ENCODE data around the gene PRPH.
"Not testable (repeated sequence)": the region's sequence is repeated elsewhere in the genome, so short reads cannot be mapped to it uniquely, and the experiment has no call there.

The PRPH gene

GRCh38 chr12:49304161-49304560 lies 9.2 kb downstream of the PRPH start:
- TF ChIP-seq, protein P1, sequence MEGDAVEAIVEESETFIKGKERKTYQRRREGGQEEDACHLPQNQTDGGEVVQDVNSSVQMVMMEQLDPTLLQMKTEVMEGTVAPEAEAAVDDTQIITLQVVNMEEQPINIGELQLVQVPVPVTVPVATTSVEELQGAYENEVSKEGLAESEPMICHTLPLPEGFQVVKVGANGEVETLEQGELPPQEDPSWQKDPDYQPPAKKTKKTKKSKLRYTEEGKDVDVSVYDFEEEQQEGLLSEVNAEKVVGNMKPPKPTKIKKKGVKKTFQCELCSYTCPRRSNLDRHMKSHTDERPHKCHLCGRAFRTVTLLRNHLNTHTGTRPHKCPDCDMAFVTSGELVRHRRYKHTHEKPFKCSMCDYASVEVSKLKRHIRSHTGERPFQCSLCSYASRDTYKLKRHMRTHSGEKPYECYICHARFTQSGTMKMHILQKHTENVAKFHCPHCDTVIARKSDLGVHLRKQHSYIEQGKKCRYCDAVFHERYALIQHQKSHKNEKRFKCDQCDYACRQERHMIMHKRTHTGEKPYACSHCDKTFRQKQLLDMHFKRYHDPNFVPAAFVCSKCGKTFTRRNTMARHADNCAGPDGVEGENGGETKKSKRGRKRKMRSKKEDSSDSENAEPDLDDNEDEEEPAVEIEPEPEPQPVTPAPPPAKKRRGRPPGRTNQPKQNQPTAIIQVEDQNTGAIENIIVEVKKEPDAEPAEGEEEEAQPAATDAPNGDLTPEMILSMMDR (conservative IDR thresholded peaks at IDR 0.05; ENCODE audit: low read depth, low read length), result no peak
- Histone ChIP-seq H3K4me1 (ENCODE audit: low read depth, poor library complexity, severe bottlenecking) (peaks cover 16% of the 10 kb centered on the region), H3K9ac (no peak overlapping the region), H3K4me2 (no peak overlapping the region), H3K4me3 (IDR thresholded peaks at IDR 0.05; ENCODE audit: insufficient read depth, low read depth, low read length) (no peak overlapping the region), H3K27me3 (ENCODE audit: insufficient read depth, low read depth) (no peaks in the 10 kb centered on the region), H2AFZ (ENCODE audit: low read depth) (no peak overlapping the region), H4K20me1 (ENCODE audit: insufficient read depth) (no peaks in the 10 kb centered on the region), H3K79me2 (ENCODE audit: insufficient read depth, low read depth) (no peaks in the 10 kb centered on the region), H3K36me3 (ENCODE audit: insufficient read depth) (no peaks in the 10 kb centered on the region), H3K27ac (no peak overlapping the region)

DNA sequence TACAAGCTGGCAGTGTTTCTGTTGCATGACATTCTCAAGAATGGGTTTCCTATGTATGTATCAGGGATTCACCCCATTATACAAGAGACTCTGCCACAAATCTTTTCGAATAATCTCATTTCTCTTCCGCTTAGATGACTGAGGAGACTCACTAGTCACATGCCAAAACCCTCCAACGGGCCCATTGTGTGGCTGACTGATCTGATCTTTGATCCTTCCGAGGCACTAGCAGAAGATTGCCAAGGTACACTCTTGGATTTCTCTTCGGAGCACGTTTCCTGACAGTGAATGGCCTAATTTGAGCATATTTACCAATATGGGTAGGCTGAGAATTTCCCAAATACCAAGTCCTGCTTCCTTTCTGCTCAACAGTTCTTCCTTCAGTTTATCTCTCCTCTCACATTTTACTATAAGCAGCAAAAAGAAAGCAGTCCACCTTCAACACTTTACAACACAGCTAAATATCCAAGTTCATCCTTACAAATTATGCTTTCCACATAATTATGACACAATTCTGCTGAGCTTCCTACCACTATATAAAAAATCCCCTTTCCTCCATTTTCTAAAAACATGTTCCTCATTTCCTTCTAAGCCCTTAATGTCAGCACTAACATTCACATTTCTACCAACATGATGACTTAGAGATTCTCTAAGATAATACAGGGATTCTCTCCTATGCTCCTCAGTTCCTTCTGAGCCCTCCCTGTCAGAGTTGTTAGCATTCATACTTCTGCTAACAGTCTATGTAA lies 11.0 kb downstream of the PRPH start:
- H3K9ac ChIP-seq, result no peak overlapping the region
- H2AFZ ChIP-seq (ENCODE audit: low read depth), result no peak overlapping the region
- no peaks in the 10 kb centered on the region for H3K27me3 ChIP-seq (ENCODE audit: insufficient read depth, low read depth)
- peaks cover 16% of the 10 kb centered on the region for H3K4me1 ChIP-seq (ENCODE audit: low read depth, poor library complexity, severe bottlenecking)
- TF ChIP-seq, protein P1 (conservative IDR thresholded peaks at IDR 0.05; ENCODE audit: low read depth, low read length), result no peak
- H3K4me3 ChIP-seq (IDR thresholded peaks at IDR 0.05; ENCODE audit: insufficient read depth, low read depth, low read length), result no peak overlapping the region
- H3K79me2 ChIP-seq (ENCODE audit: insufficient read depth, low read depth), result no peaks in the 10 kb centered on the region
- no peaks in the 10 kb centered on the region for H3K36me3 ChIP-seq (ENCODE audit: insufficient read depth)
- H3K4me2 ChIP-seq, result no peak overlapping the region
- H4K20me1 ChIP-seq (ENCODE audit: insufficient read depth), result no peaks in the 10 kb centered on the region
- H3K27ac ChIP-seq, result no peak overlapping the region

DNA sequence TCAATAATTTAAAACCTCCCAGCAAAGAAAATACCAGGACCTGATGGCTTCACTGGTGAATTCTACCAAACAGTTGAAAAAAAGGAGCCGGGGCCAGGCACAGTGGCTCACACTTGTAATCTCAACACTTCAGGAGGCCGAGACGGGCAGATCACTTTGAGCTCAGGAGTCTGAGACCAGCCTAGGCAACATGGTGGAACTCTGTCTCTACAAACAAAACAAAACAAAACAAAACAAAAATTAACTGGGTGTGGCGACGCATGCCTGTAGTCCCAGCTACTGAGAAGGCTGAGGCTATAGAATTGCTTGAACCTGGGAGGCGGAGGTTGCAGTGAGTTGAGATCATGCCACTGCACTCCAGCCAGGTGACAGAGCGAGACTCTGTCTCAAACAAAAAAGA lies 14.4 kb downstream of the PRPH start:
- Histone ChIP-seq H3K4me3 (IDR thresholded peaks at IDR 0.05; ENCODE audit: insufficient read depth, low read depth, low read length) (no peak overlapping the region), H3K9ac (no peak overlapping the region), H3K36me3 (ENCODE audit: insufficient read depth) (no peaks in the 10 kb centered on the region), H3K4me1 (ENCODE audit: low read depth, poor library complexity, severe bottlenecking) (peaks cover 16% of the 10 kb centered on the region), H3K27me3 (ENCODE audit: insufficient read depth, low read depth) (no peaks in the 10 kb centered on the region), H3K4me2 (no peak overlapping the region), H4K20me1 (ENCODE audit: insufficient read depth) (no peaks in the 10 kb centered on the region), H2AFZ (ENCODE audit: low read depth) (no peak overlapping the region), H3K79me2 (ENCODE audit: insufficient read depth, low read depth) (no peaks in the 10 kb centered on the region), H3K27ac (no peak overlapping the region)
- TF ChIP-seq, protein P1 (conservative IDR thresholded peaks at IDR 0.05; ENCODE audit: low read depth, low read length), result no peak

GRCh38 chr12:49310451-49311000 lies 15.6 kb downstream of the PRPH start:
- H3K36me3 ChIP-seq (ENCODE audit: insufficient read depth); H3K9ac ChIP-seq; H2AFZ ChIP-seq (ENCODE audit: low read depth); H4K20me1 ChIP-seq (ENCODE audit: insufficient read depth); H3K27me3 ChIP-seq (ENCODE audit: insufficient read depth, low read depth); H3K4me3 ChIP-seq (IDR thresholded peaks at IDR 0.05; ENCODE audit: insufficient read depth, low read depth, low read length); H3K27ac ChIP-seq; H3K4me2 ChIP-seq; H3K79me2 ChIP-seq (ENCODE audit: insufficient read depth, low read depth): not testable (repeated sequence)
- peaks cover 16% of the 10 kb centered on the region for H3K4me1 ChIP-seq (ENCODE audit: low read depth, poor library complexity, severe bottlenecking)

GRCh38 chr12:49314811-49315210 lies 19.9 kb downstream of the PRPH start:
- Histone ChIP-seq H3K4me1 (ENCODE audit: low read depth, poor library complexity, severe bottlenecking) (peaks cover 8% of the 10 kb centered on the region), H3K27ac (no peak overlapping the region), H3K4me3 (IDR thresholded peaks at IDR 0.05; ENCODE audit: insufficient read depth, low read depth, low read length) (no peak overlapping the region), H3K79me2 (ENCODE audit: insufficient read depth, low read depth) (no peaks in the 10 kb centered on the region), H3K9ac (no peak overlapping the region), H2AFZ (ENCODE audit: low read depth) (no peak overlapping the region), H3K36me3 (ENCODE audit: insufficient read depth) (no peaks in the 10 kb centered on the region), H3K4me2 (no peak overlapping the region), H4K20me1 (ENCODE audit: insufficient read depth) (no peaks in the 10 kb centered on the region), H3K27me3 (ENCODE audit: insufficient read depth, low read depth) (no peaks in the 10 kb centered on the region)
- TF ChIP-seq, protein P1 (conservative IDR thresholded peaks at IDR 0.05; ENCODE audit: low read depth, low read length), result no peak

GRCh38 chr12:49317118-49317517 lies 22.2 kb downstream of the PRPH start:
- H3K27ac ChIP-seq; H4K20me1 ChIP-seq (ENCODE audit: insufficient read depth); H2AFZ ChIP-seq (ENCODE audit: low read depth); H3K79me2 ChIP-seq (ENCODE audit: insufficient read depth, low read depth); H3K4me2 ChIP-seq; H3K36me3 ChIP-seq (ENCODE audit: insufficient read depth); H3K27me3 ChIP-seq (ENCODE audit: insufficient read depth, low read depth); H3K4me3 ChIP-seq (IDR thresholded peaks at IDR 0.05; ENCODE audit: insufficient read depth, low read depth, low read length); H3K9ac ChIP-seq: not testable (repeated sequence)
- H3K4me1 ChIP-seq (ENCODE audit: low read depth, poor library complexity, severe bottlenecking), result peaks cover 14% of the 10 kb centered on the region
